ENCODE results near the gene INPP4B.

DNA sequence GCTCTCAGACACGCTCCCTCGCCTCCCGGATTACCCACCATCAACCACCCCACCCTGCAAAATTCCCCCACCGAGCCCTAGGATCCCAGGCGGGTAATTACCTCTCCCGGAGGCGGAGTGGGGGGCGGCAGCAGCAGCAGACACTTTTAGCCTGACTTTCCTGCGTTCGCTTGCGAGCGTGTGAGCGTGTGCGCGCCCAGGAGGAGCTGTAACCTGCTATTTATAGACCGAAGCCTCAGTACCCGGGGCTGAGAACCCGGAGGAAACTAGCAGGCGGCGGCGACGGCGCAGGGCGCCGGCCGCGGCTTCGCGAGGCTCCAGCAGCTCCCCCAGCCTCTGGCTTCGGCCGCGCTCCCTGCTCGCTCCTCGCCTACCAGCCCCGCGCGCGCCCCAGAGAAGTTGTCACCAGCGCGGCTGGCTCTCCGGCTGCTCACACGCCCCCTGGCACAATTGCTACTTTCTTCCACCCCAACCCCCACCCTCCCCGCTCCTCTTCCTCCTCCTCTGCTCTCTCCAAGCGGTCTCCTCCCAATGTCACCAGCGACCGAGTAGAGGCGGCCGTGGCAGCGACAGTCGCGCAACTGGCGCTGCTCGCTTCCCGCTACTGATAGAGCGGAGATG lies at the start of gene INPP4B:
- no peak for TF ChIP-seq CTCF (IDR thresholded peaks at IDR 0.05)
- TF ChIP-seq POLR2A (IDR thresholded peaks at IDR 0.05) = peak in 2 of 3 donors; percentile 38 to 57

Data from body of pancreas (tissue), 4 donors.